IPS DF 6.9 (cell line): ENCODE results near the gene MYLK3.

ENCODE experiments used
- DNase-seq: peaks from one replicate; pipeline ENCODE4 v3.0.0-alpha.2; 2013; ENCODE audit warnings: low read depth, low spot score
- H3K27ac ChIP-seq: one replicate; pipeline ENCODE4 v1.5.1; 2013; ENCODE audit warnings: low read length, control low read depth
- H3K27me3 ChIP-seq: 2 replicates; pipeline ENCODE4 v1.6.1; 2013; ENCODE audit warnings: mild to moderate bottlenecking, low read length; ENCODE audit not compliant: control insufficient read depth, insufficient read depth
- H3K36me3 ChIP-seq: 2 replicates; pipeline ENCODE4 v1.6.1; 2013; ENCODE audit warnings: low read length; ENCODE audit not compliant: control insufficient read depth, insufficient read depth
- H3K4me1 ChIP-seq: 2 replicates; pipeline ENCODE4 v1.6.1; 2013; ENCODE audit warnings: low read length; ENCODE audit not compliant: control insufficient read depth, insufficient read depth
- H3K4me3 ChIP-seq: 2 replicates; pipeline ENCODE4 v1.5.1; 2013; ENCODE audit warnings: mild to moderate bottlenecking, low read length
- H3K9me3 ChIP-seq: 2 replicates; pipeline ENCODE4 v1.6.1; 2013; ENCODE audit warnings: low read length, inconsistent platforms; ENCODE audit not compliant: control insufficient read depth, insufficient read depth
- whole genome bisulfite sequencing: extraction: QIAGEN DNeasy Blood & Tissue Kit; methylation state at CpG from one replicate; pipeline ENCODE4 v1.1.7; 2013; ENCODE audit warnings: mixed read lengths, missing lambda C conversion rate; ENCODE audit not compliant: insufficient read length, insufficient coverage; 5-methylcytosine and 5-hydroxymethylcytosine counted together

MYLK3 gene

GRCh38 chr16:46737621-46738214 lies 10.4 kb downstream of the MYLK3 start:
- DNase-seq: no peak
- Histone ChIP-seq H3K9me3 (no peaks in the 10 kb centered on the region), H3K4me1 (no peaks in the 10 kb centered on the region), H3K36me3 (no peaks in the 10 kb centered on the region; the same call in 1 of the 2 replicates), H3K4me3 (no peak overlapping the region), H3K27me3 (no peaks in the 10 kb centered on the region), H3K27ac (no peak overlapping the region)
- WGBS: no CpG with 5 or more reads among the region's 14 CpGs

GRCh38 chr16:46736695-46737094 lies 11.4 kb downstream of the MYLK3 start:
- DNase-seq: no peak
- no peaks in the 10 kb centered on the region; the same call in 1 of the 2 replicates for H3K36me3 ChIP-seq
- H3K4me3 ChIP-seq: no peak overlapping the region
- WGBS: no CpG with 5 or more reads among the region's 12 CpGs
- H3K4me1 ChIP-seq: no peaks in the 10 kb centered on the region
- H3K9me3 ChIP-seq: no peaks in the 10 kb centered on the region
- no peak overlapping the region for H3K27ac ChIP-seq
- H3K27me3 ChIP-seq: no peaks in the 10 kb centered on the region

DNA sequence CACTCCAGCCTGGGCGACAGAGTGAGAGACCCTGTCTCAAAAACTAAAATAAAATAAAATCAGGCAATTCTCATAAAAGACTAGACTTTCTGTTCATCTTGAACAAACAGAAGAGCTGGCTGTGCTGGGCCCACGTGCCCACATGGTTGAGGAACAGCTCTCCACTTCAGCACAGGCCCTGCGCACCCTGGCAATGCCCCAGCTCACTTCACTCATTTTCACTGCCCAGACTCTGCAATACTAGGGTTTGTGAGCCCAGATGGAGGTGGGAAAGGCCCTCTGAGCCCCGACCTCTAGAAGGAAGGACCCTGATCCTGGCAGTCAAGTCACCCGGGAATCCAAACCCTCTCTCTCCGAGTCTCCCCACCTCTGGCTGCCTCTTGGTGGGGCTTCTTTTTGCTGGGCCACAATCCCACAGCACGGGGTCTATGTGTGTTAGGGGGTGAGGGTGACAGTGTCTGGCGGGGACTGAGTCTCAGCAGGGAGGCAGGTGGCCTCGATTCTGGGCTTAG lies 14.8 kb downstream of the MYLK3 start:
- no peak overlapping the region for H3K27ac ChIP-seq
- DNase-seq: no peak
- no CpG with 5 or more reads among the region's 9 CpGs for WGBS
- no peak overlapping the region for H3K4me3 ChIP-seq
- H3K27me3 ChIP-seq: no peaks in the 10 kb centered on the region
- no peaks in the 10 kb centered on the region for H3K9me3 ChIP-seq
- H3K4me1 ChIP-seq: no peaks in the 10 kb centered on the region
- no peaks in the 10 kb centered on the region; the same call in 1 of the 2 replicates for H3K36me3 ChIP-seq

- Histone ChIP-seq H3K4me3 (no peak overlapping the region), H3K27me3 (no peaks in the 10 kb centered on the region), H3K4me1 (no peaks in the 10 kb centered on the region), H3K27ac (no peak overlapping the region), H3K36me3 (no peaks in the 10 kb centered on the region; the same call in 1 of the 2 replicates), H3K9me3 (no peaks in the 10 kb centered on the region)
- no peak for DNase-seq
- no CpG with 5 or more reads among the region's 4 CpGs for WGBS
Observed at GRCh38 chr16:46732561-46732960, 15.6 kb downstream of the MYLK3 start.

- no peaks in the 10 kb centered on the region; the same call in 1 of the 2 replicates for H3K36me3 ChIP-seq
- no peaks in the 10 kb centered on the region for H3K4me1 ChIP-seq
- no peaks in the 10 kb centered on the region for H3K9me3 ChIP-seq
- no peak overlapping the region for H3K4me3 ChIP-seq
- H3K27ac ChIP-seq: no peak overlapping the region
- WGBS: no CpG with 5 or more reads among the region's 23 CpGs
- no peaks in the 10 kb centered on the region for H3K27me3 ChIP-seq
- DNase-seq: no peak
Observed at GRCh38 chr16:46731691-46732555, 16.2 kb downstream of the MYLK3 start.

DNA sequence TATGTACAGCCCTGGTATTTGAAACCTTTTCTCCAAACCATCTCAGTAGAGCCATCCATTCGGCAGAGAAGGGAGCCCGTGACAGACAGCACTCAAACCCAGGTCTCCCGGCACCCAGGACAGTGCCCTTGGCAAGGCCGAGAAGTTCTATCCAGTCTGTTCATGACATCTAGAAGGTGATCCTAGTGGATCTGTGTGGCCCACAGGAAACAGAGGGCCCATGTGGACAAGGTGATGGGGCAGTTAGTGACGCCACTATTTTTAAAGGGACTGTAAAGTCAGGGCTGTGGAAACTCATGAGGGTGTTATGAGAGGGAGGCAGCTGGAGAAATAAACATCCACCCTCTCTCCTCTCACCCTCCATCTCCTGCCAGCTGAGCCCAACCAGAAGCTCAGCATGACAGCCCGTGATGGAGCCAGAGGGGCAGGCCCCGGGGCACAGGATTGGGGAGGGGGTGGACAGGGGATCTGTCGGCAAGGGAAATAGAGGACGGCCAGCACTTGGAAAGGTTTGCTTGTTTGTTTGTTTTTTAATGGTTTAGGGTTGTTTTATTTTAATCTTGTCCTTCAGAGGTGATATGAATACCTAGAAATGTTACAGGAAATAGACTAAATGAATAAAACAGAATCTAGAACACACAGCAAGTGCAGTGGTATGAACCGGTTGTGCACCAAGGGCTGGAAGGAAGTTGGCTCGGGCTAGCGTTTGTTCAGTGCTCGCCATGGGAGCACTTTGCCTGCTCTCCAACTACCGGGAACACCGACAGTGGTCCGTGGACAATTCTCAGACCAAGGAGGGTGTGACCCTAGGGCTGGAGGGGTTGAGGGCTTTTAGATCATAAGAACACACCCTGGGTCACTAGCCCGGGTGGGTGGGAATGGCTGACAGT lies 17.1 kb downstream of the MYLK3 start:
- H3K9me3 ChIP-seq: no peaks in the 10 kb centered on the region
- WGBS: no CpG with 5 or more reads among the region's 17 CpGs

GRCh38 chr16:46730126-46730525 lies 18.0 kb downstream of the MYLK3 start:
- no peak overlapping the region for H3K27ac ChIP-seq
- no CpG with 5 or more reads among the region's 8 CpGs for WGBS
- H3K4me1 ChIP-seq: no peaks in the 10 kb centered on the region
- H3K9me3 ChIP-seq: no peaks in the 10 kb centered on the region
- no peak for DNase-seq
- H3K27me3 ChIP-seq: no peaks in the 10 kb centered on the region
- H3K4me3 ChIP-seq: no peak overlapping the region
- H3K36me3 ChIP-seq: no peaks in the 10 kb centered on the region

More for the DNA sequence above, 17.1 kb downstream of the MYLK3 start:
- Histone ChIP-seq H3K27ac (no peak overlapping the region), H3K36me3 (no peaks in the 10 kb centered on the region; the same call in 1 of the 2 replicates), H3K4me3 (no peak overlapping the region), H3K4me1 (no peaks in the 10 kb centered on the region), H3K27me3 (no peaks in the 10 kb centered on the region)
- DNase-seq: no peak

DNA sequence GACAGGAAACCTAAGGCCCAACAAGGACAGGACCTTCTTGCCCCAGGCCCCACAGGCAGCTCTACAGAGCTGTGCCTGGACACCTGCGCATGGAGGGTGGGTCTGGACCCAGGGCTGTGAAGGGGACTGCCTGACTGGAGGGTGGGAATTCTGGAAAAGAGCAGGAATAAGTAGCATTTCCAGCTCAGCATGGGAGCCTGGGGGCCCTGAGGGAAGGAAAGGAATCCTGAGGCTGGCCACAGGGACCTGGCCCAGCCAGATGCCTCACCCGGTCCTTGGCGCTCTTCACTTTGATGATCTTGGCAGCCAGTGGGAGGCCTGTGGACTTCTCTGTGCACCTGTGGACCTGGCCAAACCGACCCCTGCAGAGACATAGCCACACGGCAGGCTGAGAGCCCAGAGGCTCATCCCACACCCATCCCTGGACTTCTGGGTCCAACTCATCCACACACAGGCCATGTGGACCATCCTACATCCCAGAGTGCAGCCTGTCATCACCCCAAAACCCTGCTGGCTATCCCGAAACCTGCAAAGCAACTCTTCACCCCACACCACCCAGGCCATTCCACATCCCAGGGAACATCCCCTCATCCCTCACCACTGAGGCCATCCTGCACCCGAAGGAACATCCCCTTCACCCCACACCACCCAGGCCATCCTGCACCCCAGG lies 18.7 kb downstream of the MYLK3 start:
- Histone ChIP-seq H3K36me3 (no peaks in the 10 kb centered on the region), H3K4me1 (no peaks in the 10 kb centered on the region), H3K27ac (no peak overlapping the region), H3K27me3 (no peaks in the 10 kb centered on the region), H3K9me3 (no peaks in the 10 kb centered on the region), H3K4me3 (no peak overlapping the region)
- WGBS: no CpG with 5 or more reads among the region's 7 CpGs
- no peak for DNase-seq

- Histone ChIP-seq H3K36me3 (no peaks in the 10 kb centered on the region), H3K4me3 (no peak overlapping the region), H3K27ac (no peak overlapping the region), H3K9me3 (no peaks in the 10 kb centered on the region), H3K27me3 (no peaks in the 10 kb centered on the region), H3K4me1 (no peaks in the 10 kb centered on the region)
- no CpG with 5 or more reads among the region's 14 CpGs for WGBS
- no peak for DNase-seq
Observed at GRCh38 chr16:46728806-46729205, 19.3 kb downstream of the MYLK3 start.
